Measurements from ENCODE around the gene AMHR2.
A peak's percentile ranks its signal among the peaks of the same experiment; 100 is the strongest.

Gene AMHR2

DNA sequence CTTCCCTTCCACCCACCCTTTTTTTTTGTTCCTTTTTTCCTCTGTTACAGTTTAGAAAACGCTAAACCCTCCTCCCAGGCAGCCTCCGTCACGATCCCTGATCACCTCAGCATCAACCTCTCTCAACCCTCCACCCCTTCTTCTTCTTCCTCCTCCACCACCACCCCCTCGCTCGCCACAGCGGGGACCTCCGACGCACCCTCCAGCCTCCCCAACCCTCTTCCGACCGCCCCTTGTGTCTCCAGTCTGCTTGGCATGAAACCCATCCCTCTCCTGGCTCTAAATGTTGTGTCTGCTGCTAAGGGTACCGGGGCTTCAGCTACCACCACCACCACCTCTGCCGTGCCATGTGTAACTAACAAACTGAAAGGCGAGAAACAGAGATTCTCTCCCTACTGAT, 51.2 kb downstream of the AMHR2 start:
- no peaks in the 10 kb centered on the region for H3K9me3 ChIP-seq (ENCODE audit: control insufficient read depth, insufficient read depth, low read depth, low read length)
- H3K4me3 ChIP-seq (ENCODE audit: low read depth, low read length): no peak overlapping the region
- POLR2A ChIA-PET: interaction anchor here (0.6 to 4.1 kb wide), 7 partner anchors 9 to 87 kb away, joined by 3 to 23 read pairs (median 3); partner anchors contain the start of gene TARBP2
- H3K27ac ChIP-seq (ENCODE audit: extremely low read depth, low read depth, low read length): no peak overlapping the region; the same call in 1 of the 2 replicates
- CTCF ChIA-PET: interaction anchor here (0.5 to 4.6 kb wide), 8 partner anchors 15 to 207 kb away, joined by 3 to 25 read pairs (median 4); partner anchors contain the start of gene AAAS
- TF ChIP-seq, protein P1, sequence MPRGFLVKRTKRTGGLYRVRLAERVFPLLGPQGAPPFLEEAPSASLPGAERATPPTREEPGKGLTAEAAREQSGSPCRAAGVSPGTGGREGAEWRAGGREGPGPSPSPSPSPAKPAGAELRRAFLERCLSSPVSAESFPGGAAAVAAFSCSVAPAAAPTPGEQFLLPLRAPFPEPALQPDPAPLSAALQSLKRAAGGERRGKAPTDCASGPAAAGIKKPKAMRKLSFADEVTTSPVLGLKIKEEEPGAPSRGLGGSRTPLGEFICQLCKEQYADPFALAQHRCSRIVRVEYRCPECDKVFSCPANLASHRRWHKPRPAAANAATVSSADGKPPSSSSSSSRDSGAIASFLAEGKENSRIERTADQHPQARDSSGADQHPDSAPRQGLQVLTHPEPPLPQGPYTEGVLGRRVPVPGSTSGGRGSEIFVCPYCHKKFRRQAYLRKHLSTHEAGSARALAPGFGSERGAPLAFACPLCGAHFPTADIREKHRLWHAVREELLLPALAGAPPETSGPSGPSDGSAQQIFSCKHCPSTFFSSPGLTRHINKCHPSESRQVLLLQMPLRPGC (tag by site-specific recombination; IDR thresholded peaks at IDR 0.05): no peak
- TF ChIP-seq ZSCAN23 (tag by site-specific recombination; IDR thresholded peaks at IDR 0.05) (no peak), ZBTB1 (tag by site-specific recombination; IDR thresholded peaks at IDR 0.05) (no peak), ZNF704 (tag by site-specific recombination; IDR thresholded peaks at IDR 0.05) (no peak), ZBTB20 (tag by site-specific recombination; IDR thresholded peaks at IDR 0.05) (no peak), ZBTB48 (tag by site-specific recombination; IDR thresholded peaks at IDR 0.05) (no peak), ZNF239 (tag by site-specific recombination; IDR thresholded peaks at IDR 0.05) (no peak), EGR2 (tag by site-specific recombination; IDR thresholded peaks at IDR 0.05; ENCODE audit: low read depth) (peak; percentile 95), FEZF1 (tag by site-specific recombination; IDR thresholded peaks at IDR 0.05) (no peak), SP7 (tag by site-specific recombination; IDR thresholded peaks at IDR 0.05) (no peak), MYNN (tag by site-specific recombination; IDR thresholded peaks at IDR 0.05; ENCODE audit: borderline replicate concordance) (no peak), PBX3 (CRISPR knock-in tag; IDR thresholded peaks at IDR 0.05) (no peak), ZNF792 (tag by site-specific recombination; IDR thresholded peaks at IDR 0.05) (no peak), ZNF692 (tag by site-specific recombination; IDR thresholded peaks at IDR 0.05) (no peak), ZNF677 (tag by site-specific recombination; IDR thresholded peaks at IDR 0.05) (no peak), ZNF791 (tag by site-specific recombination; IDR thresholded peaks at IDR 0.05) (no peak), ZNF366 (tag by site-specific recombination; conservative IDR thresholded peaks at IDR 0.05) (peak; percentile 33; the same call in 1 of the 2 replicates), HOXA7 (CRISPR knock-in tag; IDR thresholded peaks at IDR 0.05; ENCODE audit: borderline replicate concordance) (no peak), ZNF174 (tag by site-specific recombination; IDR thresholded peaks at IDR 0.05) (no peak), ZNF513 (tag by site-specific recombination; IDR thresholded peaks at IDR 0.05) (no peak), TRIM28 (IDR thresholded peaks at IDR 0.05; ENCODE audit: borderline replicate concordance, low read length) (no peak), ZNF138 (tag by site-specific recombination; IDR thresholded peaks at IDR 0.05; ENCODE audit: borderline replicate concordance) (no peak), HOXD13 (CRISPR knock-in tag; IDR thresholded peaks at IDR 0.05; ENCODE audit: borderline replicate concordance) (no peak), ZNF600 (tag by site-specific recombination; IDR thresholded peaks at IDR 0.05) (peak; percentile 68; the same call in 1 of the 2 replicates), ZFHX2 (tag by site-specific recombination; conservative IDR thresholded peaks at IDR 0.05) (peak; percentile 93), KLF7 (tag by site-specific recombination; IDR thresholded peaks at IDR 0.05; ENCODE audit: borderline replicate concordance) (no peak)
- TF ChIP-seq, protein P2, sequence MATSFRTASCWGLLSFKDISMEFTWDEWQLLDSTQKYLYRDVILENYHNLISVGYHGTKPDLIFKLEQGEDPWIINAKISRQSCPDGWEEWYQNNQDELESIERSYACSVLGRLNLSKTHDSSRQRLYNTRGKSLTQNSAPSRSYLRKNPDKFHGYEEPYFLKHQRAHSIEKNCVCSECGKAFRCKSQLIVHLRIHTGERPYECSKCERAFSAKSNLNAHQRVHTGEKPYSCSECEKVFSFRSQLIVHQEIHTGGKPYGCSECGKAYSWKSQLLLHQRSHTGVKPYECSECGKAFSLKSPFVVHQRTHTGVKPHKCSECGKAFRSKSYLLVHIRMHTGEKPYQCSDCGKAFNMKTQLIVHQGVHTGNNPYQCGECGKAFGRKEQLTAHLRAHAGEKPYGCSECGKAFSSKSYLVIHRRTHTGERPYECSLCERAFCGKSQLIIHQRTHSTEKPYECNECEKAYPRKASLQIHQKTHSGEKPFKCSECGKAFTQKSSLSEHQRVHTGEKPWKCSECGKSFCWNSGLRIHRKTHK (tag by site-specific recombination; IDR thresholded peaks at IDR 0.05): no peak
- no peaks in the 10 kb centered on the region for H3K4me1 ChIP-seq (ENCODE audit: control insufficient read depth, insufficient read depth, low read length)
- peaks cover 93 to 98% of the 10 kb centered on the region in 2 experiments for H3K36me3 ChIP-seq (ENCODE audit: control insufficient read depth in 2 of 2, insufficient read depth in 1 of 2, low read length in 2 of 2)

Data from HEK293 (cell line).